Adrenal gland (tissue), 12 donors: Measurements from ENCODE around the gene GBP4. TPM values are rescaled to one million over a fixed set of nuclear protein-coding genes. Genes with fewer than 3 reads are reported as not detected.

Source experiments
- DNase-seq, 7 donors: peaks; one replicate each; pipeline ENCODE4 v3.0.0-alpha.2; 2019 to 2020
- H3K27ac ChIP-seq, 5 donors: fragments of 200-600 bp; sonication (generic) in 4 of 5; 1 replicate in 3 of 5; 2 replicates in 2 of 5; pipeline versions ENCODE4 v1.5.1 to v1.8.0; 2016 to 2020; ENCODE audit warnings: mild to moderate bottlenecking in 1 of 5
- H3K27me3 ChIP-seq: fragments of 200-600 bp; 2 replicates; pipeline ENCODE4 v1.8.0; 2021
- H3K36me3 ChIP-seq, 2 donors: fragments of 200-600 bp; replicated peaks in 1 of 2; 1 replicate in 1 of 2; 2 replicates in 1 of 2; pipeline versions ENCODE4 v1.5.1 to v1.8.0; 2018 to 2022
- H3K4me1 ChIP-seq, 2 donors: fragments of 200-600 bp; replicated peaks in 1 of 2; 1 replicate in 1 of 2; 2 replicates in 1 of 2; pipeline versions ENCODE4 v1.5.1 to v1.8.0; 2018 to 2021
- H3K4me3 ChIP-seq, 4 donors: fragments of 200-600 bp; sonication (generic) in 3 of 4; one replicate each; pipeline ENCODE4 v1.5.1; 2016 to 2018
- H3K9me3 ChIP-seq, 3 donors: fragments of 200-600 bp; sonication (generic) in 1 of 3; replicated peaks in 1 of 3; 1 replicate in 2 of 3; 2 replicates in 1 of 3; pipeline versions ENCODE4 v1.5.1 to v1.8.0; 2016 to 2021
- CTCF ChIP-seq, 6 experiments: fragments of 450-650 bp in 4 of 6; fragments of 200-600 bp in 2 of 6; sonication (generic) in 1 of 6; IDR thresholded peaks; 1 replicate in 5 of 6; 2 replicates in 1 of 6; pipeline versions ENCODE4 v1.5.1 to v1.8.0; 2016 to 2021; ENCODE audit warnings: antibody characterized with exemption in 6 of 6, mild to moderate bottlenecking in 2 of 6, moderate library complexity in 1 of 6
- POLR2A ChIP-seq, 2 donors: fragments of 450-650 bp; IDR thresholded peaks; one replicate each; pipeline ENCODE4 v1.6.1; 2017; ENCODE audit warnings: antibody characterized with exemption in 2 of 2, mild to moderate bottlenecking in 2 of 2, moderate library complexity in 1 of 2
- WGBS, 4 donors: extraction: QIAGEN DNeasy Blood & Tissue Kit in 2 of 4; methylation state at CpG; one replicate each; pipeline versions ENCODE4 v1.1.5 to v1.1.7; 2013 to 2017; 5-methylcytosine and 5-hydroxymethylcytosine counted together
- intact Hi-C, 2 donors: fragments of 100-400 bp; cut with DNase I; formaldehyde crosslinking; loops; one replicate each; pipeline versions ENCODE4 v1.14.1 to v1.15.0; 2022 to 2023
- polyA plus RNA-seq, 3 donors: library from polyadenylated mRNA; stranded (reverse); fragments of 200-250 nt in 2 of 3; fragments of 350-450 nt in 1 of 3; fragmentation: Illumina TruSeq in 1 of 3; extraction: RNeasy Lipid Tissue Mini Kit (QIAGEN cat#74804) in 1 of 3; gene quantifications; one replicate each; pipeline ENCODE4 v1.2.3, GENCODE V29; 2013 to 2014
- total RNA-seq, 9 donors: library from RNA; depleted of rRNA in 4 of 9; stranded (reverse); fragments of >200 nt in 4 of 9; fragments of 120-200 nt in 1 of 9; fragmentation: NEBNext Ultra II Directional in 1 of 9; extraction: Animal tissue kit (Norgen Biotek cat#: 25700) in 1 of 9; gene quantifications; one replicate each; pipeline versions ENCODE4 v1.1.0 to v1.2.4, GENCODE V29; 2013 to 2023
- donor health status: healthy with polysubstance abuse.
- donor health status: Bipolar disorder and iron deficiency.
- donor health status: DM: yes; HTN: yes; CAD: no.
- donor health status: DM: no; HTN: no; CAD: no.
- donor health status: DM: no; HTN: no; CAD: no.
- donor health status: DM: yes; HTN: yes; CAD: no.

The GBP4 gene
- total and polyA plus RNA-seq, 12 donors, result 4.7 to 63.5 (median 7.8) TPM

- intact Hi-C loops, result no loop called here
- WGBS, 4 donors, result 82 to 95% (median 89%) methylated on average over 1 of the region's 1 CpG
- H3K4me3 ChIP-seq, result no peak overlapping the region
- no peaks in the 10 kb centered on the region for H3K9me3 ChIP-seq
- H3K27me3 ChIP-seq, result no peaks in the 10 kb centered on the region
- no peak for TF ChIP-seq POLR2A (IDR thresholded peaks at IDR 0.05)
- TF ChIP-seq CTCF (IDR thresholded peaks at IDR 0.05), result no peak
- DNase-seq, result no peak
- H3K27ac ChIP-seq, result no peak overlapping the region
- H3K36me3 ChIP-seq, result no peaks in the 10 kb centered on the region
- H3K4me1 ChIP-seq, result no peaks in the 10 kb centered on the region
Measured at GRCh38 chr1:89213347-89213746, 14.6 kb upstream of the GBP4 start.

- 80 to 100% (median 87%) methylated on average over 1 of the region's 1 CpG for WGBS, 4 donors
- no peak for DNase-seq
- Histone ChIP-seq H3K27ac (no peak overlapping the region), H3K36me3 (no peaks in the 10 kb centered on the region), H3K4me1 (no peaks in the 10 kb centered on the region), H3K4me3 (no peak overlapping the region), H3K27me3 (no peaks in the 10 kb centered on the region), H3K9me3 (no peaks in the 10 kb centered on the region)
- intact Hi-C loops, result no loop called here
- TF ChIP-seq POLR2A (IDR thresholded peaks at IDR 0.05) (no peak), CTCF (IDR thresholded peaks at IDR 0.05) (no peak)
Measured at GRCh38 chr1:89211035-89211634, 12.4 kb upstream of the GBP4 start.

GRCh38 chr1:89206373-89206772 is 7.6 kb upstream of the GBP4 start:
- intact Hi-C loops, result no loop called here
- Histone ChIP-seq H3K27ac (no peak overlapping the region), H3K4me1 (no peaks in the 10 kb centered on the region), H3K27me3 (no peaks in the 10 kb centered on the region), H3K9me3 (peaks cover 0 to 10% (median 0%) of the 10 kb centered on the region in 3 donors), H3K4me3 (no peak overlapping the region), H3K36me3 (no peaks in the 10 kb centered on the region)
- TF ChIP-seq POLR2A (IDR thresholded peaks at IDR 0.05), result no peak
- no peak for TF ChIP-seq CTCF (IDR thresholded peaks at IDR 0.05)
- DNase-seq, result no peak
- 74 to 88% (median 77%) methylated on average over 3 of the region's 3 CpGs for WGBS, 4 donors

GRCh38 chr1:89203166-89203565 is 4.4 kb upstream of the GBP4 start:
- 74 to 91% (median 83%) methylated on average over 1 of the region's 1 CpG for WGBS, 4 donors
- TF ChIP-seq CTCF (IDR thresholded peaks at IDR 0.05) (no peak), POLR2A (IDR thresholded peaks at IDR 0.05) (no peak)
- no peak overlapping the region for H3K27ac ChIP-seq
- H3K9me3 ChIP-seq, result peaks cover 0 to 10% (median 0%) of the 10 kb centered on the region in 3 donors
- no peaks in the 10 kb centered on the region for H3K36me3 ChIP-seq
- no peak overlapping the region for H3K4me3 ChIP-seq
- DNase-seq, result no peak
- H3K27me3 ChIP-seq, result no peaks in the 10 kb centered on the region
- H3K4me1 ChIP-seq, result peaks cover 0 to 13% of the 10 kb centered on the region in 2 donors
- intact Hi-C loops, result no loop called here
